Epidermal melanocyte (primary cell): ENCODE results near the gene TNKS1BP1.
A peak's percentile ranks its signal among the peaks of the same experiment; 100 is the strongest.
"Not testable (repeated sequence)": the region's sequence is repeated elsewhere in the genome, so short reads cannot be mapped to it uniquely, and the experiment has no call there.

Experiments
- DNase-seq: peaks from one replicate; pipeline ENCODE4 v3.0.0; 2011; ENCODE audit warnings: low spot score; ENCODE audit not compliant: insufficient read length

Gene TNKS1BP1

DNA sequence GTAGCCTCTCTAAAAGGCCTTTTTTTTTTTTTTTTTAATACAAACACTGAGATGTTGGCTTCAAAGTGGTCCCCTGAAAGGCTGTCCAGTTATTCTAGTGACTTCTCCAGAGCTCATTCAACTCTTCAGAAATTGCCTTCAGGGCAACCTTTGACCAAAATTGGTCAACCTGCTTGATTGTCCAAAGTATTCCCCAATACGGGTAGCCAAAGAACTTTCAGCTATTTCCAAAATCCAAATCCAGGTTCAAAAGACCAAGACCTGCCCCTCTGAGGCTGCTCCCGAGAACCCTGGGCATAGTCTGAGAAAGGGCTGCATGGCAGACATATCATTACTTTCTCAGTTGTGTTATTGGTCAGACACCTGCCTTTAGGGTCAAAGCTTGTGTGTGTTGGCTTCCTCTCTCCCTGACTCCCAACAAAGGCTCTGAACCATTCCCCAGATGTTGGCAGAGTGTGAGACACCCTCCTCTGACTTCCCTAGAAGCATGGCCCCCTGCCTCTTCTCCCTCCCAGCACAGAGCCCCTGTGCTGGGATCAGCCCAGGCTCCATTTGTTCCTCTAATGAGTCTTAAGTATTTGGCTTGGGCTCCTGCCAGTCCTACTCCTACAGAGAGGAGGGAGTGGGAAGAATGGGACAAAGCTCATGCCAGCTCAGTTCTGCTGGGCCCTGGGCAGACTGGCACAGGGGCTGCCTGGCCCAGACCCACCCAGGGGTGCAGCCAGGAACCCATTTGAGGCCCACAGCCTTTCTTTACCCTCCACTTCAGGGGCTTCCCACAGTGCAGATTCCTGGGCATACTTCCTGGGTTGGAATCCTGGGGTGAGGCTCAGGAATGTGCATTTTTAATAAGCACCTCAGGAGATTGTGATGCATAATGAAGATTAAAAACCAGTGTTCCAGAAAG is 30.3 kb downstream of the TNKS1BP1 start:
- DNase-seq, result no peak

DNA sequence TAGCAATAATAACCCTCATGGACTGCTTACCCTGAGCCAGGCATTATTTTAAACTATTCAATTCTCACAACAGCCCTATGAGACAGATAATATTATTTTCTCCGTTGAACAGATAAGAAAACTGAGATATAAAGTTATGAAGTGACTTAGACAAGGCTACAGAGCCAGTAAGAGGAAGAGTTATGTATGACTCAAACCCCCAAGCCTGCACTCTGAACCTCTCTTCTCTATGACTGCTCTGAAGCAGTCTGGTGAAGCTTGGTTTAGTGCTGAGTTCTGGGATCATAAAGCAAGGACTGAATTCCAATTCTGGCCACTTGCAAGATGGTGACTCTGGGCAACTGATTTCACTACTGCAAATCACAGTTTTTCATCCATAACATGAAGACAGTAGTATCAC is 34.5 kb downstream of the TNKS1BP1 start:
- no peak for DNase-seq

DNA sequence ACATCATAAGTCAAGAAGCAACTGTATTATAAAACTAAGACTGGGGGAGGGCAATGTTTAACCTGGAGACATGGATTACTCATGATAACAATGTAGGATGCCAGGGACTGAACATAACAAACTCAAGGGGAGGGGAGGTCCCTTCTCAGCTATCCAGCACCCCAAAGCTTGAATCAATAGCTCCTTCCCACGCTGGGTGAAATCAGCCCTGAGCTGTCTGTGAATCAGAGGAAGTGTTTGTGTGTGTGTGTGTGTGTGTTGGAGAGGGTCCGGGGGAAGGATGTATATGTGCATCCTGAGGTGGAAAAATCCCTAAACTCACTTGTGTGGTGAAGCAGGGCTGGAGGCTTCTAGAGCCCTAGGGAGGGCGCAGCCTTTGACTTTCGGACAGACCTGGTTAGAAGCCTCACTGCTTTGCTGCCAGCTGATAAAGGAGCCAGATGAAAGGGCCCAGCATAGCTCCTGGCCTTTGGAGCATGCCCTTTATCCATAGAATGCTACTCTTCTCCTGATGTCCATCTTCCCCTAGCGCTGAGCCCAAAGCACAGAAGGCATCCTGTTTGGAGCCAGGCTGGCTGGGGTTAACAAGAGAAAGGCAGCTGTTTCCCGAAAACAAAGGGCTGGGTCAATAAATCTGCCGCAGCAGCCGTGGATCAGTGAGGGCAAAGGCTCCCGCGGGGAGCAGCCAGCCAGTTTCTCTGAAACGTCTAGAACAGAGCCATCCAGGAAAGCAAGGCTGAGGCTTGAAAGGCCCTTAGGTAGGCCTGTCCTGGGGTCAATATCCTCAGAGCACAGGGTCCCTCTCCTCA is 35.8 kb downstream of the TNKS1BP1 start:
- DNase-seq, result no peak

DNA sequence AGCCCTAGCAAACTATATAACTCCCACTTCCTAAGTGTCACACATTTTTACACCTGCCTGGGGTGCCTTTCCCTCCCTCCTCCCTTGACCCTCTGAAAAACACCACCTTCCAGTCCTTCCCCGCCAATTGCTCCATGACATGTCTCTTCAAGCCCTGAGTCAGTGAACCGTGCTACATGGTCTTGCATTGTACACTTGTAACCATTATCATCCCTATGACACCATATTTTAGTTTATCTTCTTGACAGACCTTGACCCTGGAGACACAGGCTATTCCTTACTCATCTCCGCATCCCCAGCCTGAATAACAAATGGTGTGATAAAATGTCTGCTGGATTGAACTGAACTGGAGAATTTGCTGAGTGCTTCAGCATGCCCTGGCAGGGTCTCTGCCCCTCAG is 36.9 kb downstream of the TNKS1BP1 start:
- DNase-seq, result no peak

DNA sequence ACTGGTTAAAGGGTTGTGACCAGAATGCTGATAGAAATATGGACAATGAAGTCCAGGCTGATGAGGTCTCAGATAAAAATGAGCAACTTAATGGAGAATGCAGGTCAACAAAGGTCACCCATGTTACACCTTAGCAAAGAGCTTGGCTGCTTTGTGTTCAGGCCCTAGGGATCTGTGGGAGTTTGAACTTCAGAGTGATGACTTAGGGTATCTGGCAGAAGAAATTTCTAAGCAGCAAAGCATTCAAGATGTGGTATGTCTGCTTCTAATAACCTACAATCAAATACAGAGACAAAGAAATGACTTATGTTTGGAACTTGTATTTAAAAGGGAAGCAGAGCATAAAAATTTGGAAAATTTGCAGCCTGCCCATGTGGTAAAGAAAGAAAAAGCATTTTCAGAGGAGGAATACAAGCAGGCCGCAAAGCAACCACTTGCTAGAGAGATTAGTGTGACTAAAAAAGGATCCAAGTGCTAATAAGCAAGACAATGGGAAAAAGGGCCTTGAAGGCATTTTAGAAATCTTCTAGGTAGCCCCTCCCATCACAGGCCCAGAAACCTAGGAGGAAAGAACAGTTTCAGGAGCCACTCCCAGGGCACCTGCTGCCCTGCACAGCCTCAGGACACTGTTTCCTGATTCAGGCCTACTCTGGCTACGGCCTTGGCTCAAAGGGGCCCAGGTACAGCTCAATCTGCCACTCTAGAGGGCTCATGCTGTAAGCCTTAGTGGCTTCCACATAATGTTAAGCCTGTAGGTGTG is 41.3 kb downstream of the TNKS1BP1 start:
- DNase-seq, result no peak

DNA sequence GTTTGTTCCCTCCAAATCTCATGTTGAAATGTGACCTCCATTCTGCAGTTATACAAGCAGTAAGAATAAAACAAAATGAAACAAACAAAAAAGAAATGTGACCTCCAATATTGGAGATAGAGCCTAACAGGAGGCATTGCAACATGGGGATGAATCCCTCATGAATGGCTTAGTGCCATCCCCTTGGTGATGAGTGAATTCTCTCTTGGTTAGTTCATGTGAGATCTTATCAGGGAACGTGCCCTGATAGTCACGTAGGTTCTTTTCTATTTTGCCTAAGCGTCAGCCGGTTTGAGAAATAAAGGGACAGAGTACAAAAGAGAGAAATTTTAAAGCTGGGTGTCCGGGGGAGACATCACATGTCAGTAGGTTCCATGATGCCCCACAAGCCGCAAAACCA is 43.2 kb downstream of the TNKS1BP1 start:
- not testable (repeated sequence) for DNase-seq

DNA sequence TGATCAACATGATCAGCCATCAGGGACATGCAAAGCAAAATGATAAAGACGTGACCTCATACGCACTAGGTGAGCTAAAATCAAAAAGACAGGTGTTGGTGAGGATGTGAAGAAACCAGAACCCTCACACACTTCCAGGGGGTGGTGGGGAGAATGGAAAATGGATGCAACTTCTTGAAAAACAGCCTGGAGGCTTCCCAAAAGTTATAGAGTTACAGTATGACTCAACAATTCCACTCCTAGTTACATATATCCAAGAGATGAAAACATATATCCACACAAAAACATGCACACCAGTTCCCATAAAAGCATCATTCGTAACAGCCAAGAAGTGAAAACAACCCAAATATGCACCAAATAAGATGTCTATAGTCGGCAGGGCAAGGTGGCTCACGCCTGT is 45.6 kb downstream of the TNKS1BP1 start:
- DNase-seq, result no peak

DNA sequence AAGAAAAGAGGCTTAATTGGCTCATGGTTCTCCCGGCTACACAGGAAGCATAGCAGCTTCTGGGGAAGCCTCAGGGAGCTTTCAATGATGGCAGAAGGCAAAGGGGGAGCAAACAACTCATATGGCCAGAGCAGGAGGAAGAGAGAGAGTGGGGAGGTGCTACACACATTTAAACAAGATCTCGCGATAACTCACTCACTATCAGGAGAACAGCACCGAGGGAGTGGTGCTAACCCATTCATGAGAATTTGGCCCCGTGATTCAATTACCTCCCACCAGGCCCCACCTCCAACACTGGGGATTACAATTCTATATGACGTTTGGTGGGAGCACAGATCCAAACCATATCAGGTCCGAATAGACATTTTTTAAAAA is 46.0 kb downstream of the TNKS1BP1 start:
- DNase-seq, result no peak

DNA sequence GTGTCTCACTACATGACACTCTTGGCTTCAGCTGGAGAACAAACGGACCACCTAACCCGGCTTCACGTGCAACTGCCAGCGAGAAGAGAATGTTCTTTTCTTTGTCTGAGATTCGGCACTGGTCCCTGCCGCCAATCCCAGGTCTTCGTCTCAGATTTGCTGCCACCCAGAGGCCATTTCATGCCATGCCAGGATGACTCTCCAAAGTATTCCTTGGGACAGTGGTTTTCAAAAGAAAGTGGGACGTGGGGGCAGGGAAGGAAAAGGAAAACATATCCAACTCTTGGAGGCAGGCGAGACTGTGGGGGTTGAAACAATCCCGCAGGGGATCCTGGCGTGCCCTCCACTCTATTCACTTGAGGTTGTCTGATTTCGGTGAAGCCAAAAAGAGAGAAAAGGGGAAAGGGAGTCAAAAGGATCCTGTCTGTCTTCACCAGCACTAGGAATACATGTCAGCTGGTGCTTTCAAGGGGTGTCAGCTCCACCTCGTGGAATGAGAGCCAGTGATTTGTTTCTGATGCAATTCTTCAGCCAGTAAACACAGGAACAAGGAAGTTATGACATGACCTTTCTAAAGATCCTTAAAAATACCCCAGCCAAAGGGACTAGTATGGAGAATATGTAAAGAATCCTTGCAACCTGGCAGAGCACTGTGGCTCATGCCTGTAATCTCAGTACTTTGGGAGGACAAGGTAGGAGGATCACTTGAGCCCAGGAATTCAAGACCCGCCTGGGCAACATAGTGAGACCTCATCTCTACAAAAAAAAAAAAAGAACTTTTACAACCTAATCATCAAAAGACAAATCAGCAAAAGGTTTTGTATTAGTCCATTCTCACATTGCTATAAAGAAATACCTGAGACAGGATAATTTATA is 46.7 kb downstream of the TNKS1BP1 start:
- peak; percentile 83 for DNase-seq

DNA sequence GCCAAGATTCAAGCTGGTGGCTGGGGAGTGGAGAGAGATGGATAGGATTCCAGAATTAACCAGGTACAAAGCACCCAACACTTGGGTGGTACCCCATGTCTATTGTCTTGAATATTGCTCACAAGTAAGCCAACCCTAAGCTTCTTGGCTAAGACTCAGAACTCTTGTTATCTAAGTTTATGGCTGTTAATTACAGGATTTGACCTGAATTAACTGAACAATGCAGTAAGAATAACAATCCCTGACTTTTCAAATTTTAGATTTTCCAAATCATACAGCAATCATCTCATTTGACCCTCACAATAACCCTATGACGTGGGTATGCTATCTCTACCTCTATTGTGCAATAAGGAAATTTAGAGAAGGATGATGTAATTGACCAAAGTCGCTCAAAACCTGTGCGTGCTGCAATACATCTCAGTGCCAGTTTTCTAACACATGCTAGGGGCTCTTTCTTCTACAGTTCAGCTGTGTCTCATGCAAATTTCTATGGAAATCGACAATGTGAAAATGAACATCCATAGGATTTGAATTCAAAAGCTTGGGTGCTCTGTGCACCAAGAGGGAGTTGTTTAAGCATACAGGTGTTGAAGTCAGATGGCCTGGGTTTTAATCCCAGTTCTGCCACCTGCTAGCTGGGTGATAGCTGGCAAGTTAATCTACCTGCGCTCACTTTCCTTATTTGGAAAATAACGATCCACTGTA is 47.6 kb downstream of the TNKS1BP1 start:
- DNase-seq, result no peak

DNA sequence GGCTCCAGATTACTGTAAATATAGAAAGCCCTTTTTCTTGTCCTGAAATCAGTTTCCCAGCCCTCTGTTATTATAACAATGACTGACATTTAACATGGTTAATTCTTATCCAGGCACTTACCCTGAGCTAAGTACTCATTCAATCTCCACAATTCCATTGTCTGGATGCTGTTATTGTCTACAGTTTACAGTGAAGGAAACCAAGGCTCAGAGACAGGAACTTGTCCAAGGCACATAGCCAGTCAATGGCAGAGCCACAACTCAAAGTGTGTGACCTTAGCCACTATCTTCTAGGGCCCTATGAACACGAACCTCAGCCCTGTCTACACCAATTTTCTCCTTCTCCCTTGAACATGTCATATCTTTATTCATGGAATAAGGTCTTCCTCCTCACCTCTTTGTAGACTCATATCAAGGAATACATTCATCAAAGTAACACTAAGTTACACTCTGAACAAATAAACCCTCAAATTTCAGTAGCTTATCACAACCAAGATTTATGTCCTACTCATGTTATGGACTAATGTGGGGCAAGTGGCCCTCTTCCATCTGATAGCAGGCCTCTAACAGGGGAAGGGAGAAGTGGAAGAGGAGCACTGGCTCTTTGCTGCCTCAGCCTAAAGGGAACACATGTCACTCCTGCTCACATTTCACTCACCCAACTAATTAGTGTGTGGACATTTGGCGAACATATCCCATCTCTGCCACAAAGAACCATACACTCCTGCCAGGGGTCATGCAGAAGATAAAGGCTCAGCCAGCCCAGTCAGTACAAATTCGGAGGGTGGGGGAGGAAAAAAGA is 48.4 kb downstream of the TNKS1BP1 start:
- DNase-seq, result no peak

DNA sequence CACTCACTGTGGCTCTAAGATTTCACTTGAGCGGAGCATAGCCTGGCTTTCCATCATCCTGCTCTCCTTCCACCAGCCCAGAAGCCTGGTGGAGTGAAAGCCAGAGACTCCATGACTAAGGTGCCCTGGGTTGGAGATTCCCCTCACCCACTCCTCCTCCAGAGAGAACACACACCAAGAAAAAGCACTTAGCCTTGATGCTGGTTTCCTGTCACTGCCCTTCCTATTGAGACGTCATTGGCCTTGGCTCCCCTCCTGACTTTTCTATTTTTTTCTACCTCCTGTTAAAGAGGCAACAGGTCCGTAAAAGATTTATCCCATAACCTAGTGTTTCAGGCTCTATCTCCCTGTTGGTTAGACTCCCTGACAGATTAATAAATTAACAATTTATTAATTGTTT is 49.2 kb downstream of the TNKS1BP1 start:
- DNase-seq, result no peak

DNA sequence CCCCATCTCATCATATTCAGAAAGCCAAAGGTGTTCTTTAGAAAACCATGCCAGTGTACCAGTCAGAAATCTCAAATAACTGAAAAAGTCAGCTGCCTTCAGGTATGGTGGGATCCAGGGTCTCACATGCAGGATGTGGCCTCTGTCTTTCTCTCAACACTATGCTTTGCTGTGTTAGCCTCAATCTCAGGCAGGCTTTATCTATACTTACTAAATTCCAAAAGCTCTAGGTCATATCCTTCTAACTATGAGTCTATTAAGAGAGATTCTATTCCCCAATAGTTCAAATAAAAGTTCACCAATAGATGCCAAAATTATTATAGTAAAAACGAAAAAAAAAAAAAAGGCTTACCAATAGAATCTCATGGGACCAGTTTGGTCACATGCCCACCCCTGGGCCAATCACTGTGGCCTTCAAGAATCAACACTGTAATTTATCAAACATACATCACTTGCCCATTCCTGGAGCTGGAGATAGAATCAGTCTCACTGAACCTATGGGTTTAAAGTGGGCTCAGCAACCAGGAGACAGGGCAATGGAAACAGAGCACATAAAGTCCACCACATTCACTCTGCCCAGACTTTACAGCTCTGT is 49.8 kb downstream of the TNKS1BP1 start:
- DNase-seq, result no peak

DNA sequence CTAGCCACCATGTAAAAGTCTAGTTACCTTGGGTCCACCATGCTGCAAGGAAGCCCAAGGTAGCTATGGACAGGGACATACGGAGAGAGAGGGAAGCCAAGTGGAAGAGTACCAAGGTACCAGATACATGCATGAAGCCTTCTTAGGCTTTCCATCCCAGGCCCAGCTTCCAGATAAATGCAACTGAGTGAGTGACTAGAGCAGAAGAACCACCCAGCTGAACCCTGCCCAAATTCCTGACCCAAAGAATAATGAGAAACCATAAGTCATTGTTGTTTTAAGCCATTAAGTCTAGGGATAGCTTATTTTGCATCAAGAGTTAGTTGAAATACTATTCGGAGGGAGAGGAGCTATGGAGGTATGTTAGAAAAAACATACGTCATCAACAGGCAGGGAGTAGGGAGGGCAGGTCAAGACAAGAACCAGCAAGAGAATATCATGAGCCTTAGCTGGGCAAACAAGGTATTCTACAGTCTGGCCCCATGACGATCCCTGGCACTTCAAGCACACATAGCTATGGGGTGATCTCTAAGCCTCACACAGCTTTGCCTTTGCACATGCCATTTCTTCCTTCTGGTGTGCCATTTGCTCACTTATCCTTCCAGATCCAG is 51.2 kb downstream of the TNKS1BP1 start:
- DNase-seq, result no peak

DNA sequence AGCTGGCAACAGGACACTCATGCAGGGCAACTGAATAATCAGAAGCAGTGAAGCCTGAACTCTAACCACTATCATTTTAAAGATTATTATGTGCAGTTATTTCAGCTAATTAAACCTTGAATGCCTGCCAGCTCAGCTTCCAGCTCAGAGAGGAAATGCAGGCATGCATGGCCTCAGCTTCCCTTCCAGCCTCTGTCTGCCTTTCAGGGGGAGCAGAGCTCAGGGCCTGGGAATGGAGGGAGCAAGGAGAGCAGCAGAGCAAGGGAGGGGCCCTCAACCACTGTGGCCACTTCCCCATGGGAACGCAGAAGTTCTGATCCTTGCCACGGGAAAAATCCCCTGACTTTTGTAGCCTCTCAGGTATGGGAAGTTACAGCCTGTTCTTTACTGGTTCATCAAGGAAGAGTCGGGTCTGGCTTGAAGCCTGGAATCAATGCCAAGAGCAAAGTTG is 55.2 kb downstream of the TNKS1BP1 start:
- no peak for DNase-seq

DNA sequence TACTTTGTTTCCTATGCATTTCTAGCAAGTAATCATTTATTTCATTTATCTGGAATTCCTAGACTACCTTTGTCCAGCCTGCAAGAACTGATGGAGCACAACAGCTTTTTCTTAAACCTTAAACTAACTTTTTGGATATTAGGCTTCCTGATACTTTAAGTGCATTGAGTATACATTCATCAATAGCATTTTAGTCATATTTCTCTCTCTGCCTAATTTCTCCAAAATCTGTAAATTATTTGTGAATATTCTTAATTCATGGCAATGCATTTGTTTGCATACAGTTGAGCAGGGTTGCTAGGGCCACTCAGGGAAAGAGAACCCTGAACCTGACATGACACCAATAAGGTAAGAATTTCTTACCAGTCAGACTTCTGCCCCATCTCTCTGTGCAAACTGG is 58.6 kb downstream of the TNKS1BP1 start:
- no peak for DNase-seq

DNA sequence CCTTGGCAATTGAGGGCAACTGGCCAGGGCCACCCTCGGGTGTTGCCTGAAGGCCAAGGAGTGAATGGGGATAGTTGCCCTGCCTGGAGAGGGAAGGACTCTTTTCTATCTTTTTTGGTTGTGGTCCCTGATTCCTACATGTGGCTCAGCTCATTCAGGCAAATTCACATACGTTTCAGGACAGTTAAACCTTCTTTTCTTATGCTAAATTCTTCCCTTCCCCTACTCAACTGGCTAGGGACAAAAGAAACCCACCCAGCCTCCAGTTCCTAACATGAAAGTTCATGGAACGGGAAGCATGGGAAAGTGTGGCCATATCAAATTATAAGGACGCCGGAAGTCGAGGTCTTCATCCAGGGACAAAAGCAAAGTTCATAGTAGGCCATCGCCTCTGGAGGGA is 61.4 kb downstream of the TNKS1BP1 start:
- no peak for DNase-seq

DNA sequence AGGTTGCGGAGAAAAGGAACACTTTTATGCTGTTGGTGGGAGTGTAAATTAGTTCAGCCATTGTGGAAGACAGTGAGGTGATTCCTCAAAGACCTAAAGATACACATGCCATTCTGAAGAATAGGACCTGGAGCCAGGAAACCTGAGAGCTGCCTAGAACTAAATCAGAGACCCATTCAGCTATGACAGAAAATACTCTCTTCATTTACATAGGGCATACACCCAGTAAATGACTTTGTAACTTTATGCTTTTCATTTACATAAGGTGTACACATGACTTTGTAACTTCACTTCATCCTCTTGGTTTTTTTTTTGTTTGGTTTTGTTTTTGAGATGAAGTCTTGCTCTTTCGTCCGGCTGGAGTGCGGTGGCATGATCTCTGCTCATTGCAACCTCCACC is 62.6 kb downstream of the TNKS1BP1 start:
- no peak for DNase-seq
